ENCODE measurements around the gene MRPS35. TPM values are rescaled to one million over a fixed set of nuclear protein-coding genes. Genes with fewer than 3 reads are reported as not detected.

Gene MRPS35
- total and polyA plus RNA-seq, 4 donors = 21.8 to 48.7 (median 32.7) TPM

DNA sequence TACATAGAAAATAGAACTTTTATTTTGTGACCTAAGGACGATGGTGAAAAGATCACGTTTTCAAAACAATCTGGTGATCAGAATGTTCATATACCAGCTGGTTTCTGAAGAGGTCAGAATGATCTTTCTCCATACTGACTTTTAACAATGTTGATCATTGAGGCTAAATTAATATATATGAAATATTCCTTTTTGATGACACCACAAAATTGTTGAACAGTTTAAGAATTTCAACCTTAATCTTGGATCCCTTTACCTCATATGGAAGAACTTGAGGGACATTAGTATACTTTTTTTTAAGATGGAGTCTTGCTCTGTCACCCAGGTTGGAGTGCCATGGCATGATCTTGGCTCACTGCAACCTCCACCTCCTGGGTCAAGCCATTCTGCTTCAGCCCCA lies 17.2 kb upstream of the MRPS35 start:
- Histone ChIP-seq H3K9me3 (ENCODE audit: control insufficient read depth in 4 of 4, insufficient read depth in 3 of 4, low read length in 3 of 4) (no peaks in the 10 kb centered on the region), H3K36me3 (ENCODE audit: control insufficient read depth in 4 of 4, insufficient read depth in 4 of 4, low read length in 4 of 4) (peaks cover 19 to 42% (median 31%) of the 10 kb centered on the region in 4 donors), H3K9ac (ENCODE audit: insufficient read depth in 1 of 2, low read length in 2 of 2) (no peak overlapping the region), H3K4me1 (ENCODE audit: control insufficient read depth in 5 of 5, insufficient read depth in 5 of 5, low read length in 5 of 5) (no peaks in the 10 kb centered on the region), H3K27ac (ENCODE audit: low read depth in 1 of 2, low read length in 1 of 2) (no peak overlapping the region), H3K4me3 (no peak overlapping the region), H3K27me3 (ENCODE audit: control insufficient read depth in 3 of 3, insufficient read depth in 3 of 3, low read length in 2 of 3) (no peaks in the 10 kb centered on the region)
- ATAC-seq (ENCODE audit: insufficient read depth, low FRiP score) = no peak
- DNase-seq = no peak
- WGBS, 2 donors = 90 to 95% methylated on average over 2 of the region's 2 CpGs
- TF ChIP-seq, protein P1, sequence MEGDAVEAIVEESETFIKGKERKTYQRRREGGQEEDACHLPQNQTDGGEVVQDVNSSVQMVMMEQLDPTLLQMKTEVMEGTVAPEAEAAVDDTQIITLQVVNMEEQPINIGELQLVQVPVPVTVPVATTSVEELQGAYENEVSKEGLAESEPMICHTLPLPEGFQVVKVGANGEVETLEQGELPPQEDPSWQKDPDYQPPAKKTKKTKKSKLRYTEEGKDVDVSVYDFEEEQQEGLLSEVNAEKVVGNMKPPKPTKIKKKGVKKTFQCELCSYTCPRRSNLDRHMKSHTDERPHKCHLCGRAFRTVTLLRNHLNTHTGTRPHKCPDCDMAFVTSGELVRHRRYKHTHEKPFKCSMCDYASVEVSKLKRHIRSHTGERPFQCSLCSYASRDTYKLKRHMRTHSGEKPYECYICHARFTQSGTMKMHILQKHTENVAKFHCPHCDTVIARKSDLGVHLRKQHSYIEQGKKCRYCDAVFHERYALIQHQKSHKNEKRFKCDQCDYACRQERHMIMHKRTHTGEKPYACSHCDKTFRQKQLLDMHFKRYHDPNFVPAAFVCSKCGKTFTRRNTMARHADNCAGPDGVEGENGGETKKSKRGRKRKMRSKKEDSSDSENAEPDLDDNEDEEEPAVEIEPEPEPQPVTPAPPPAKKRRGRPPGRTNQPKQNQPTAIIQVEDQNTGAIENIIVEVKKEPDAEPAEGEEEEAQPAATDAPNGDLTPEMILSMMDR (IDR thresholded peaks at IDR 0.05; ENCODE audit: control extremely low read depth, extremely low read depth) = no peak

DNA sequence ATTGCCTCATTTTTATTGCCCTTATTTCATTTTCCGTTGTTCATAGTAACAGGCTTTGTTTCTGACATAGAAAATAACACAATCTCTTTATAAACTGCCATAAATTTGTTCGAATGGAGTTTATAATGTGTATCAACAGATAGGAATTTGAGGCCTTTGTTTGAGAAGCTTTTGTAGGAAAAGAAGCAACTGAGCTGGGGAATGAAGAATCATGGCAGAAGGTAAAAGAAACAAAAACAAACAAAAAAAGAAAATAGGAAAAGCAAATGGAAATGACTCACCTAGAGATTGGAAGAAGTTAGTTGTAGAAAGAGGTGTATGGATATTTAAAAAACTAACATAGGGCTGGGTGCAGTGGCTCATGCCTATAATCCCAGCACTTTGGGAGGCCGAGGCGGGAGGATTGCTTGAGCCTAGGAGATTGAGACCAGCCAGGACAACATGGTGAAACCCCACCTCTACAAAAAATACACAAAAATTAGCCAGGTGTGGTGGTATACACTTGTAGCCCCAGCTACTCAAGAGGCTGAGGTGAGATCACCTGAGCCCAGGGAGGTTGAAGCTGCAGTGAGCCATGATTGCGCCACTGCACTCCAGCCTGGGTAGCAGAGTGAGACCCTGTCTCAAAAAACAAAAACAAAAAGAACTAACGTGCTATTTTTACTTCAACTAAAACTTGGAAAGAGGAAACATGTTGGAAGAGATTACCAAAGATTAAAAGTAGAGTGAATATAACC lies 14.9 kb upstream of the MRPS35 start:
- Histone ChIP-seq H3K4me1 (ENCODE audit: control insufficient read depth in 5 of 5, insufficient read depth in 5 of 5, low read length in 5 of 5) (no peaks in the 10 kb centered on the region), H3K27ac (ENCODE audit: low read depth in 1 of 2, low read length in 1 of 2) (no peak overlapping the region), H3K27me3 (ENCODE audit: control insufficient read depth in 3 of 3, insufficient read depth in 3 of 3, low read length in 2 of 3) (no peaks in the 10 kb centered on the region), H3K4me3 (no peak overlapping the region), H3K9me3 (ENCODE audit: control insufficient read depth in 4 of 4, insufficient read depth in 3 of 4, low read length in 3 of 4) (no peaks in the 10 kb centered on the region), H3K9ac (ENCODE audit: insufficient read depth in 1 of 2, low read length in 2 of 2) (no peak overlapping the region), H3K36me3 (ENCODE audit: control insufficient read depth in 4 of 4, insufficient read depth in 4 of 4, low read length in 4 of 4) (peaks cover 4 to 29% (median 15%) of the 10 kb centered on the region in 4 donors)
- TF ChIP-seq, protein P1 (IDR thresholded peaks at IDR 0.05; ENCODE audit: control extremely low read depth, extremely low read depth) = no peak
- WGBS, 2 donors = 90 to 92% methylated on average over 6 of the region's 6 CpGs
- ATAC-seq (ENCODE audit: insufficient read depth, low FRiP score) (no peak), DNase-seq (no peak)

DNA sequence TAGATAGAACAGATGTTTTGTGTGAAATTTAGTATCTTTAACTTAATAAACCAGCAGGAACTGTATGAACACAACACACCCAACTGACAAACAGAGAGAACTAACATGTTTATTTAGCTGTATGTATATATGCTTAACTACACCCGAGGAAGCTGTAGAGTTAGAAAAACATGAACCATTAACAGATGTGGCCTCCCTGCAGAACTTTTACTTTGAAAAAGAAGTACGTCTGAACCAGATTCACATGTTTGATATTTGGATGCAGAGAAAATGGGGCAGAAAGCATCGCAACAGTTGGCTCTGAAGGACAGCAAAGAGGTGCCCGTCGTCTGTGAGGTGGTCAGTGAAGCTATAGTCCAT lies 14.4 kb upstream of the MRPS35 start, which contains the start of gene REP15:
Gene REP15, plus strand, starts transcription at position 155 of the 360 bp plus-strand sequence. Its CDS starts 116 bp downstream, at position 271.
- no peak within 1 kb of the TSS for H3K4me3 ChIP-seq
- WGBS, 2 donors = 85 to 89% methylated on average over 5 of the region's 5 CpGs
- ATAC-seq (ENCODE audit: insufficient read depth, low FRiP score) = no peak
- H3K27me3 ChIP-seq (ENCODE audit: control insufficient read depth in 3 of 3, insufficient read depth in 3 of 3, low read length in 2 of 3) = no peaks in the 10 kb centered on the region
- TF ChIP-seq, protein P1 (IDR thresholded peaks at IDR 0.05; ENCODE audit: control extremely low read depth, extremely low read depth) = no peak
- DNase-seq = no peak
- peaks cover 4 to 29% (median 13%) of the 10 kb centered on the region in 4 donors for H3K36me3 ChIP-seq (ENCODE audit: control insufficient read depth in 4 of 4, insufficient read depth in 4 of 4, low read length in 4 of 4)
- no peaks in the 10 kb centered on the region for H3K4me1 ChIP-seq (ENCODE audit: control insufficient read depth in 5 of 5, insufficient read depth in 5 of 5, low read length in 5 of 5)
- no peak within 1 kb of the TSS for H3K9ac ChIP-seq (ENCODE audit: insufficient read depth in 1 of 2, low read length in 2 of 2)
- no peak within 1 kb of the TSS for H3K27ac ChIP-seq (ENCODE audit: low read depth in 1 of 2, low read length in 1 of 2)
- no peaks in the 10 kb centered on the region for H3K9me3 ChIP-seq (ENCODE audit: control insufficient read depth in 4 of 4, insufficient read depth in 3 of 4, low read length in 3 of 4)
